Activated naive CD4-positive, alpha-beta T cell treated with anti-CD3 and anti-CD28 coated beads for 36 hours (primary cell): ENCODE results near the gene LMO4. TPM values are rescaled to one million over a fixed set of nuclear protein-coding genes. Genes with fewer than 3 reads are reported as not detected.

ENCODE experiments used
- CTCF ChIA-PET: fragments of 350-600 bp; sonication (Branson Sonifier 250); formaldehyde crosslinking; loops from one replicate; lab custom pipeline; 2021; ENCODE audit warnings: antibody characterized with exemption; lab: Charles Lee
- DNase-seq: peaks from one replicate; pipeline ENCODE4 v3.0.0-alpha.2; 2020
- H3K27ac Mint-ChIP-seq: one replicate; pipeline ENCODE4 v1.8.0; 2021; ENCODE audit warnings: mild to moderate bottlenecking, mixed read lengths
- H3K27me3 Mint-ChIP-seq: one replicate; pipeline ENCODE4 v1.8.0; 2021; ENCODE audit warnings: low read depth, mixed read lengths
- H3K36me3 Mint-ChIP-seq: one replicate; pipeline ENCODE4 v1.8.0; 2021; ENCODE audit warnings: low read depth, mixed read lengths
- H3K4me1 Mint-ChIP-seq: one replicate; pipeline ENCODE4 v1.8.0; 2021; ENCODE audit warnings: low read depth, mixed read lengths
- H3K4me3 Mint-ChIP-seq: one replicate; pipeline ENCODE4 v1.8.0; 2021; ENCODE audit warnings: mild to moderate bottlenecking, moderate library complexity, mixed read lengths
- H3K9me3 Mint-ChIP-seq: one replicate; pipeline ENCODE4 v1.8.0; 2021; ENCODE audit warnings: mixed read lengths
- intact Hi-C: fragments of 100-400 bp; cut with micrococcal nuclease; formaldehyde crosslinking; loops from one replicate; pipeline ENCODE4 v1.15.1; 2023
- total RNA-seq, 2 experiments: library from RNA; stranded (reverse); gene quantifications; one replicate each; pipeline ENCODE4 v1.2.3, GENCODE V29; 2021

LMO4 gene
- total RNA-seq, 2 experiments from 2014 or later = 15.5 to 19.5 TPM

GRCh38 chr1:87330057-87330884 lies 1.6 kb downstream of the LMO4 start:
- intact Hi-C loops = loop anchor here (1.0 to 5.0 kb wide), 3 partner anchors 285 to 938 kb away; no protein-coding TSS in a partner anchor
- Mint-ChIP-seq H3K27me3 (peaks cover 25% of the 10 kb centered on the region), H3K4me3 (peak overlapping the region; percentile 91), H3K4me1 (peaks cover 45% of the 10 kb centered on the region), H3K27ac (peak overlapping the region; percentile 20), H3K36me3 (peaks cover 3% of the 10 kb centered on the region), H3K9me3 (no peaks in the 10 kb centered on the region)
- DNase-seq = peak; percentile 8
- CTCF ChIA-PET = interaction anchor here (0.7 kb wide), 2 partner anchors 8 to 268 kb away, joined by 3 to 4 read pairs; no protein-coding TSS in a partner anchor

- no peak for DNase-seq
- intact Hi-C loops = loop anchor here (1.0 to 5.0 kb wide), 3 partner anchors 286 to 939 kb away; no protein-coding TSS in a partner anchor
Observed at GRCh38 chr1:87330885-87331364, 2.2 kb downstream of the LMO4 start.

GRCh38 chr1:87331365-87332241 lies 2.9 kb downstream of the LMO4 start:
- Mint-ChIP-seq H3K27ac (peak overlapping the region; percentile 63), H3K4me1 (peaks cover 46% of the 10 kb centered on the region), H3K9me3 (no peaks in the 10 kb centered on the region), H3K27me3 (peaks cover 26% of the 10 kb centered on the region), H3K4me3 (peak overlapping the region; percentile 91), H3K36me3 (peaks cover 3% of the 10 kb centered on the region)
- CTCF ChIA-PET = interaction anchor here (0.5 to 0.6 kb wide), 2 partner anchors 159 to 210 kb away, joined by 3 to 4 read pairs; no protein-coding TSS in a partner anchor
- DNase-seq = peak; percentile 58
- intact Hi-C loops = loop anchor here (2.0 to 5.0 kb wide), 4 partner anchors 417 to 1353 kb away; partner anchors contain the start of genes HS2ST1, PKN2 and SELENOF

More at GRCh38 chr1:87330885-87331364, 2.2 kb downstream of the LMO4 start:
- H3K4me3 Mint-ChIP-seq = peak overlapping the region; percentile 91
- H3K27ac Mint-ChIP-seq = peak overlapping the region; percentile 63
- peaks cover 25% of the 10 kb centered on the region for H3K27me3 Mint-ChIP-seq
- peaks cover 3% of the 10 kb centered on the region for H3K36me3 Mint-ChIP-seq
- H3K9me3 Mint-ChIP-seq = no peaks in the 10 kb centered on the region
- peaks cover 48% of the 10 kb centered on the region for H3K4me1 Mint-ChIP-seq
- CTCF ChIA-PET = no interaction called here

- H3K4me1 Mint-ChIP-seq = peaks cover 49% of the 10 kb centered on the region
- H3K27ac Mint-ChIP-seq = peak overlapping the region; percentile 72
- H3K9me3 Mint-ChIP-seq = no peaks in the 10 kb centered on the region
- no peak for DNase-seq
- H3K27me3 Mint-ChIP-seq = peaks cover 29% of the 10 kb centered on the region
- CTCF ChIA-PET = interaction anchor here (0.6 to 2.7 kb wide), 6 partner anchors 8 to 939 kb away, joined by 3 to 13 read pairs (median 4); no protein-coding TSS in a partner anchor
- peaks cover 5% of the 10 kb centered on the region for H3K36me3 Mint-ChIP-seq
- peak overlapping the region; percentile 70 for H3K4me3 Mint-ChIP-seq
- intact Hi-C loops = loop anchor here (1.0 to 5.0 kb wide), 5 partner anchors 70 to 1351 kb away; partner anchors contain the start of genes HS2ST1, PKN2 and SELENOF
Observed at GRCh38 chr1:87333692-87334347, 5.1 kb downstream of the LMO4 start.

- H3K27ac Mint-ChIP-seq = peak overlapping the region; percentile 76
- no peaks in the 10 kb centered on the region for H3K9me3 Mint-ChIP-seq
- H3K36me3 Mint-ChIP-seq = peaks cover 5% of the 10 kb centered on the region
- intact Hi-C loops = loop anchor here (1.0 to 5.0 kb wide), 4 partner anchors 8 to 942 kb away; no protein-coding TSS in a partner anchor
- peak overlapping the region; percentile 70 for H3K4me3 Mint-ChIP-seq
- peaks cover 51% of the 10 kb centered on the region for H3K4me1 Mint-ChIP-seq
- peaks cover 29% of the 10 kb centered on the region for H3K27me3 Mint-ChIP-seq
- CTCF ChIA-PET = interaction anchor here (0.6 to 2.7 kb wide), 2 partner anchors 9 to 940 kb away, joined by 4 to 13 read pairs; no protein-coding TSS in a partner anchor
- DNase-seq = peak; percentile 6
Observed at GRCh38 chr1:87334351-87335174, 5.9 kb downstream of the LMO4 start.

- H3K27ac Mint-ChIP-seq = peak overlapping the region; percentile 76
- peaks cover 6% of the 10 kb centered on the region for H3K36me3 Mint-ChIP-seq
- peak; percentile 69 for DNase-seq
- H3K4me1 Mint-ChIP-seq = peaks cover 46% of the 10 kb centered on the region
- CTCF ChIA-PET = interaction anchor here (0.6 to 2.7 kb wide), 3 partner anchors 10 to 593 kb away, joined by 3 to 13 read pairs (median 5); no protein-coding TSS in a partner anchor
- peak overlapping the region; percentile 72 for H3K4me3 Mint-ChIP-seq
- H3K9me3 Mint-ChIP-seq = no peaks in the 10 kb centered on the region
- H3K27me3 Mint-ChIP-seq = peaks cover 27% of the 10 kb centered on the region
- intact Hi-C loops = loop anchor here (1.0 kb wide), 2 partner anchors 9 to 183 kb away; no protein-coding TSS in a partner anchor
Observed at GRCh38 chr1:87335175-87335884, 6.7 kb downstream of the LMO4 start.

- Mint-ChIP-seq H3K4me3 (no peak overlapping the region), H3K9me3 (no peaks in the 10 kb centered on the region), H3K36me3 (peaks cover 6% of the 10 kb centered on the region), H3K27ac (no peak overlapping the region), H3K27me3 (peaks cover 20% of the 10 kb centered on the region), H3K4me1 (peaks cover 41% of the 10 kb centered on the region)
- DNase-seq = no peak
- intact Hi-C loops = no loop called here
- CTCF ChIA-PET = interaction anchor here (0.6 to 2.7 kb wide), 2 partner anchors 8 to 11 kb away, joined by 3 to 13 read pairs; no protein-coding TSS in a partner anchor
Observed at GRCh38 chr1:87336623-87337067, 8.0 kb downstream of the LMO4 start.

- Mint-ChIP-seq H3K9me3 (no peaks in the 10 kb centered on the region), H3K4me1 (peaks cover 33% of the 10 kb centered on the region), H3K4me3 (no peak overlapping the region), H3K27me3 (peaks cover 11% of the 10 kb centered on the region), H3K36me3 (peaks cover 5% of the 10 kb centered on the region), H3K27ac (no peak overlapping the region)
- CTCF ChIA-PET = no interaction called here
- intact Hi-C loops = no loop called here
- DNase-seq = no peak
Observed at GRCh38 chr1:87337606-87338005, 8.9 kb downstream of the LMO4 start.

- Mint-ChIP-seq H3K27me3 (peaks cover 4% of the 10 kb centered on the region), H3K27ac (no peak overlapping the region), H3K4me3 (no peak overlapping the region), H3K9me3 (no peaks in the 10 kb centered on the region), H3K36me3 (peaks cover 7% of the 10 kb centered on the region), H3K4me1 (peaks cover 23% of the 10 kb centered on the region)
- intact Hi-C loops = no loop called here
- no peak for DNase-seq
- CTCF ChIA-PET = interaction anchor here (0.6 kb wide), 2 partner anchors 8 to 630 kb away, joined by 4 read pairs; no protein-coding TSS in a partner anchor
Observed at GRCh38 chr1:87338566-87338965, 9.9 kb downstream of the LMO4 start.

GRCh38 chr1:87344231-87344630 lies 15.6 kb downstream of the LMO4 start:
- H3K9me3 Mint-ChIP-seq = no peaks in the 10 kb centered on the region

More at GRCh38 chr1:87344231-87344630, 15.6 kb downstream of the LMO4 start:
- no peaks in the 10 kb centered on the region for H3K4me1 Mint-ChIP-seq
- CTCF ChIA-PET = interaction anchor here (0.7 kb wide), 1 partner anchor 8 kb away, joined by 3 read pairs; no protein-coding TSS in a partner anchor
- H3K27me3 Mint-ChIP-seq = no peaks in the 10 kb centered on the region
- H3K27ac Mint-ChIP-seq = no peak overlapping the region
- peaks cover 8% of the 10 kb centered on the region for H3K36me3 Mint-ChIP-seq
- DNase-seq = no peak
- no peak overlapping the region for H3K4me3 Mint-ChIP-seq
- intact Hi-C loops = no loop called here
